ENCODE results near the gene KCTD20.

DNA sequence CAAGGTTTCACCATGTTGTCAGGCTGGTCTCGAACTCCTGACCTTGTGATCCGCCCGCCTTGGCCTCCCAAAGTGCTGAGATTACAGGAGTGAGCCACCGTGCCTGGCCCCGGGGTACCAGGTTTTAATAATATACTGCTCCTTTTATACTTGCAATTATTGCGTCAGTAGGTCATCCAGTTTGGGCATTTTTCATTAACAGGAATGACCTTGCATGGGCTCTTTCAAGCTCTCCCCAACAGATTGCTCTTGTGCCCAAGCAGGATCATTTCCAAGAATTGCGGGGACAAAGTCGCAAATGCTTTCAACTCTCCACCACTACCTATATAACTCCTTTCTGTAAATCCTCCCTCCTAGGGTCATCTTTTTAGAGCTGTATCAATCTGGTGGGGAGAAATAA lies 80.7 kb downstream of the KCTD20 start:
- TF ChIP-seq, protein P1, sequence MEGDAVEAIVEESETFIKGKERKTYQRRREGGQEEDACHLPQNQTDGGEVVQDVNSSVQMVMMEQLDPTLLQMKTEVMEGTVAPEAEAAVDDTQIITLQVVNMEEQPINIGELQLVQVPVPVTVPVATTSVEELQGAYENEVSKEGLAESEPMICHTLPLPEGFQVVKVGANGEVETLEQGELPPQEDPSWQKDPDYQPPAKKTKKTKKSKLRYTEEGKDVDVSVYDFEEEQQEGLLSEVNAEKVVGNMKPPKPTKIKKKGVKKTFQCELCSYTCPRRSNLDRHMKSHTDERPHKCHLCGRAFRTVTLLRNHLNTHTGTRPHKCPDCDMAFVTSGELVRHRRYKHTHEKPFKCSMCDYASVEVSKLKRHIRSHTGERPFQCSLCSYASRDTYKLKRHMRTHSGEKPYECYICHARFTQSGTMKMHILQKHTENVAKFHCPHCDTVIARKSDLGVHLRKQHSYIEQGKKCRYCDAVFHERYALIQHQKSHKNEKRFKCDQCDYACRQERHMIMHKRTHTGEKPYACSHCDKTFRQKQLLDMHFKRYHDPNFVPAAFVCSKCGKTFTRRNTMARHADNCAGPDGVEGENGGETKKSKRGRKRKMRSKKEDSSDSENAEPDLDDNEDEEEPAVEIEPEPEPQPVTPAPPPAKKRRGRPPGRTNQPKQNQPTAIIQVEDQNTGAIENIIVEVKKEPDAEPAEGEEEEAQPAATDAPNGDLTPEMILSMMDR (IDR thresholded peaks at IDR 0.05): no peak
- TF ChIP-seq POLR2A (IDR thresholded peaks at IDR 0.05): no peak
